Body of pancreas (tissue), 4 donors: ENCODE results near the gene TXNIP. TPM values are rescaled to one million over a fixed set of nuclear protein-coding genes. Genes with fewer than 3 reads are reported as not detected.

ENCODE experiments used
- ATAC-seq: fragments of 150-250 bp; one replicate; pipeline ENCODE4 v1.9.1; 2016
- DNase-seq, 4 donors: peaks; one replicate each; pipeline ENCODE4 v3.0.0-alpha.2; 2019
- H3K27ac ChIP-seq, 4 donors: fragments of 200-600 bp; sonication (generic); 1 replicate in 3 of 4; 2 replicates in 1 of 4; pipeline versions ENCODE4 v1.5.1 to v1.6.1; 2016 to 2019; ENCODE audit warnings: mild to moderate bottlenecking in 1 of 4, mixed read lengths in 1 of 4, moderate library complexity in 1 of 4
- H3K27me3 ChIP-seq, 2 donors: fragments of 200-600 bp; sonication (generic); one replicate each; pipeline ENCODE4 v1.6.0; 2016; ENCODE audit warnings: mild to moderate bottlenecking in 1 of 2
- H3K36me3 ChIP-seq, 2 donors: fragments of 200-600 bp; sonication (generic); replicated peaks in 1 of 2; 2 replicates each; pipeline ENCODE4 v1.5.1; 2016; ENCODE audit warnings: low read depth in 2 of 2; ENCODE audit not compliant: insufficient read depth in 1 of 2
- H3K4me1 ChIP-seq: fragments of 200-600 bp; sonication (generic); one replicate; pipeline ENCODE4 v1.6.0; 2016
- H3K4me3 ChIP-seq, 2 donors: fragments of 200-600 bp; sonication (generic); 1 replicate in 1 of 2; 2 replicates in 1 of 2; pipeline ENCODE4 v1.5.1; 2016 to 2019
- H3K9me3 ChIP-seq, 3 donors: fragments of 200-600 bp; sonication (generic); 1 replicate in 2 of 3; 2 replicates in 1 of 3; pipeline ENCODE4 v1.5.1; 2016
- CTCF ChIP-seq, 7 experiments: fragments of 450-650 bp in 4 of 7; fragments of 200-600 bp in 3 of 7; sonication (generic) in 3 of 7; IDR thresholded peaks; one replicate each; pipeline ENCODE4 v1.5.1; 2016 to 2019; ENCODE audit warnings: antibody characterized with exemption in 7 of 7
- POLR2A ChIP-seq, 3 donors: fragments of 450-650 bp; IDR thresholded peaks; one replicate each; pipeline ENCODE4 v1.6.1; 2016; ENCODE audit warnings: antibody characterized with exemption in 3 of 3, mild to moderate bottlenecking in 2 of 3
- WGBS, 2 donors: methylation state at CpG; one replicate each; pipeline ENCODE4 v1.1.5; 2017; 5-methylcytosine and 5-hydroxymethylcytosine counted together
- intact Hi-C: fragments of 100-400 bp; cut with DNase I; formaldehyde crosslinking; loops from one replicate; pipeline ENCODE4 v1.15.1; 2023
- total RNA-seq, 2 donors: library from RNA; depleted of rRNA; stranded (reverse); fragments of >200 nt; gene quantifications; one replicate each; pipeline ENCODE4 v1.1.0, GENCODE V29; 2016

Gene TXNIP
- total RNA-seq, 2 donors from 2014 or later: 414 to 820 TPM

GRCh38 chr1:145957443-145958319 is 38.7 kb downstream of the TXNIP start, which contains the start of gene LIX1L:
LIX1L (minus strand) TSS chr1:145958017; CDS start chr1:145957927, 90 bp downstream.
- intact Hi-C loops: no loop called here
- Histone ChIP-seq H3K36me3 (no peaks in the 10 kb centered on the region), H3K4me3 (peak within 1 kb of the TSS; percentile 26 to 66), H3K27ac (peak within 1 kb of the TSS; percentile 73 to 94 (median 84)), H3K27me3 (no peaks in the 10 kb centered on the region), H3K9me3 (no peaks in the 10 kb centered on the region), H3K4me1 (peaks cover 56% of the 10 kb centered on the region)
- WGBS, 2 donors: 0 to 2% methylated on average over 17 to 58 of the region's 60 CpGs
- peak; percentile 97 for DNase-seq
- TF ChIP-seq POLR2A (IDR thresholded peaks at IDR 0.05) (peak; percentile 36 to 78 (median 71)), CTCF (IDR thresholded peaks at IDR 0.05) (no peak)
- ATAC-seq: peak; percentile 95

- Histone ChIP-seq H3K4me1 (peaks cover 50% of the 10 kb centered on the region), H3K9me3 (no peaks in the 10 kb centered on the region), H3K36me3 (no peaks in the 10 kb centered on the region), H3K27me3 (no peaks in the 10 kb centered on the region), H3K4me3 (peak overlapping the region; percentile 26 to 66), H3K27ac (peak overlapping the region; percentile 73 to 94 (median 84))
- intact Hi-C loops: no loop called here
- peak in 1 of 7 experiments; percentile 6 for TF ChIP-seq CTCF (IDR thresholded peaks at IDR 0.05)
- TF ChIP-seq POLR2A (IDR thresholded peaks at IDR 0.05): no peak
- no peak for ATAC-seq
- 3 to 8% methylated on average over 3 of the region's 3 CpGs for WGBS, 2 donors
- peak in 2 of 4 donors; percentile 44 to 47 for DNase-seq
These were observed 39.5 kb downstream of the TXNIP start for GRCh38 chr1:145956781-145957442.

GRCh38 chr1:145956361-145956760 is 40.0 kb downstream of the TXNIP start:
- no peaks in the 10 kb centered on the region for H3K27me3 ChIP-seq
- H3K9me3 ChIP-seq: no peaks in the 10 kb centered on the region
- TF ChIP-seq CTCF (IDR thresholded peaks at IDR 0.05) (no peak), POLR2A (IDR thresholded peaks at IDR 0.05) (no peak)
- H3K4me3 ChIP-seq: no peak overlapping the region
- no peaks in the 10 kb centered on the region for H3K36me3 ChIP-seq
- intact Hi-C loops: no loop called here
- H3K4me1 ChIP-seq: peaks cover 45% of the 10 kb centered on the region
- H3K27ac ChIP-seq: peak overlapping the region in 2 of 4 donors; percentile 85 to 94
- DNase-seq (no peak), ATAC-seq (no peak)

- 55 to 61% methylated on average over 2 of the region's 2 CpGs for WGBS, 2 donors
- Histone ChIP-seq H3K9me3 (no peaks in the 10 kb centered on the region), H3K4me3 (no peak overlapping the region), H3K4me1 (peaks cover 37% of the 10 kb centered on the region), H3K27me3 (no peaks in the 10 kb centered on the region), H3K27ac (no peak overlapping the region), H3K36me3 (no peaks in the 10 kb centered on the region)
- intact Hi-C loops: no loop called here
- TF ChIP-seq POLR2A (IDR thresholded peaks at IDR 0.05): no peak
- no peak for TF ChIP-seq CTCF (IDR thresholded peaks at IDR 0.05)
- ATAC-seq: no peak
- DNase-seq: no peak
These were observed 40.9 kb downstream of the TXNIP start for GRCh38 chr1:145955436-145955835.
